AG10803 (cell line): Measurements from ENCODE around the gene WWOX.

Experiments used
- DNase-seq: peaks from one replicate; pipeline ENCODE4 v3.0.0; 2010; ENCODE audit warnings: low read depth
- H3K4me3 ChIP-seq: 2 replicates; pipeline ENCODE4 v1.5.1; 2011; ENCODE audit warnings: mild to moderate bottlenecking, low read length, control low read depth
- CTCF ChIP-seq: conservative IDR thresholded peaks from 2 replicates; pipeline ENCODE4 v1.5.1; 2011; ENCODE audit warnings: mild to moderate bottlenecking, low read length, control low read depth, inconsistent platforms

The WWOX gene

DNA sequence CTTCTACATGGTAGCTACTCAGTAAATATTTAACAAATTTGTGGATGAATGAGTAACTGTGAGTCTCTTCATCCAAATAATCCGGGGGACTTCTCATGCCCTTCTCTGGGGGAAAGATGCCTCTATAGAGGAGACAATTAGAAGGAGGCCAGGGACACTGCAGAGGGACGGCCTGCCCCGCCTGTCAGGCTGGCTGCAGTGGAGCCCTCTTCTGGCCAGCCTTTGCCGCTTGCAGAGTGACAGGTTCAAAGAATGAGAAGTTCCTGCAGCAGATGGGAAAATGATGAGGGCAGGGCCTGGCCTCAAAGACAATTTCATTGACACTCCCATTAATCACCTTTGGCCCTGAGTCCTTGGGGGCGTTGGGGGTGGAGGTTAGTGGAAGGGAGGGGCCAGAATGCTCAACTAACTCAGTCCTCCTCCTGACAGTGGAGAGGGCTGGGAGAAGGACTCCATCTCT, 1162.1 kb downstream of the WWOX start:
- no peak overlapping the region for H3K4me3 ChIP-seq
- DNase-seq = no peak
- no peak for TF ChIP-seq CTCF

DNA sequence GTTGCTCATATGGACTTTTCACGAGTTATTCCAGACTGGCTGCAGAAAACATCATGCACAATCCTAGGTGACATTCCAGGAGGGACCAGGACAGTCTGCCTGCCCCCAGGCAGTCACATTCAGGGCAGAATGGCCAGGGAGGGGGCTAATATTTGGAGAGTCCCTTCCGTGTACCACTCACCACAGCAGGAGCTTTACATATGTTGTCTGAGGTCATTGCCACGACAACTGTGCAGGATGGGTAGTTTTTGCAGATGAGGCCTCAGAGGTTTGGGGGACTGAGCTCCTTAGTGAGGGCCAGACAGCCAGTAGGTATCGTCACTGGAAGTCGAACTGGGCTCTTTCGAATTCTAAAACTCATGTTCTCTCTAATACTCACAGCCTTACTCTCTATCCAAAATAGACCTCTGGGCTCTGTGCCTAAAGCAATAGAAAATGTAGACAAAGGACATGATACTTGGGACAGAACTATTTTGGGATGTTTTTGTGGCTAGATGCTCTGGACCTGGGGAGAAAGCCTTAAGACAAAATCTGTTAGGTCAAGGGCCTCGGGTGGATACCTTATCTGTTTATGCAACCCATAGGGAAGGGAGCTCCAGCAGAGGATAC, 1162.6 kb downstream of the WWOX start:
- no peak for TF ChIP-seq CTCF
- H3K4me3 ChIP-seq = no peak overlapping the region
- DNase-seq = no peak
